GM12878 (cell line): ENCODE data around the gene POLA1. TPM values are rescaled to one million over a fixed set of nuclear protein-coding genes. Genes with fewer than 3 reads are reported as not detected.

Experiments
- ATAC-seq: fragments of 200-7000 bp; cut with Tn5 transposase; 3 replicates; pipeline ENCODE4 v1.9.1; 2020; ENCODE audit warnings: mild to moderate bottlenecking, moderate library complexity
- BruUV-seq: library from RNA; stranded (reverse); fragments of 400-500 nt; replicated peaks from 2 replicates; lab custom pipeline; 2021; lab: Mats Ljungman, UMichigan
- CTCF ChIA-PET: fragments of 300-600 bp; sonication (Branson Sonifier 250); formaldehyde crosslinking; extraction: SDS; loops from one replicate; lab custom pipeline; 2021; ENCODE audit warnings: inconsistent platforms; lab: Yijun Ruan, JAX
- POLR2A ChIA-PET: fragments of 350-600 bp; formaldehyde crosslinking; extraction: SDS; loops from one replicate; lab custom pipeline; 2021; ENCODE audit warnings: inconsistent platforms; lab: Charles Lee
- RAD21 ChIA-PET: fragments of 300-600 bp; sonication (Branson Sonifier 250); formaldehyde crosslinking; loops from one replicate; lab custom pipeline; 2023; ENCODE audit warnings: antibody characterized with exemption; ENCODE audit not compliant: unreplicated experiment; lab: Charles Lee
- SMC1A ChIA-PET: fragments of 300-600 bp; sonication (Branson Sonifier 250); formaldehyde crosslinking; loops from one replicate; lab custom pipeline; 2023; ENCODE audit not compliant: unreplicated experiment, uncharacterized antibody; lab: Charles Lee
- DNase-seq: peaks from one replicate; pipeline ENCODE4 v3.0.0-alpha.2; 2011; ENCODE audit warnings: low read depth, low spot score
- FAIRE-seq: peaks from 3 replicates; lab custom pipeline; 2011; peaks lifted over from hg19 to GRCh38; lab: Jason Lieb, UNC
- H2AFZ ChIP-seq: 2 replicates; pipeline ENCODE4 v1.6.0; 2011; ENCODE audit warnings: low read depth, low read length, control low read depth; ENCODE audit not compliant: control insufficient read depth
- H3K27ac ChIP-seq: 2 replicates; pipeline ENCODE4 v1.5.1; 2011; ENCODE audit warnings: control low read depth; ENCODE audit not compliant: control insufficient read depth, insufficient read depth
- H3K27me3 ChIP-seq, 2 experiments: replicated peaks in 1 of 2; 2 replicates each; pipeline versions ENCODE4 v1.6.0 to v1.6.1; 2011; ENCODE audit warnings: low read length in 1 of 2; ENCODE audit not compliant: control insufficient read depth in 2 of 2, insufficient read depth in 2 of 2
- H3K36me3 ChIP-seq, 2 experiments: 2 replicates each; pipeline ENCODE4 v1.5.1; 2011; ENCODE audit warnings: low read length in 1 of 2; ENCODE audit not compliant: control insufficient read depth in 2 of 2, insufficient read depth in 2 of 2
- H3K4me1 ChIP-seq: 2 replicates; pipeline ENCODE4 v1.6.1; 2011; ENCODE audit warnings: mild to moderate bottlenecking, low read length, moderate library complexity, mixed read lengths; ENCODE audit not compliant: control insufficient read depth, insufficient read depth
- H3K4me2 ChIP-seq: 2 replicates; pipeline ENCODE4 v1.6.0; 2011; ENCODE audit warnings: control low read depth; ENCODE audit not compliant: control insufficient read depth, insufficient read depth
- H3K4me3 ChIP-seq: fragments of 200-600 bp; sonication (generic); 2 replicates; pipeline ENCODE4 v1.5.1; 2016
- H3K79me2 ChIP-seq: 2 replicates; pipeline ENCODE4 v1.6.0; 2011; ENCODE audit warnings: low read length; ENCODE audit not compliant: control insufficient read depth, insufficient read depth
- H3K9ac ChIP-seq: 2 replicates; pipeline ENCODE4 v1.8.0; 2011; ENCODE audit warnings: low read length, control low read depth, mixed read lengths; ENCODE audit not compliant: control insufficient read depth, insufficient read depth
- H3K9me3 ChIP-seq: replicated peaks from 3 replicates; pipeline ENCODE4 v1.5.1; 2011; ENCODE audit warnings: mild to moderate bottlenecking, low read length; ENCODE audit not compliant: control insufficient read depth, insufficient read depth
- H4K20me1 ChIP-seq: 2 replicates; pipeline ENCODE4 v1.6.0; 2011; ENCODE audit not compliant: control insufficient read depth, insufficient read depth
- BHLHE40 ChIP-seq, 2 experiments: fragments of 450-650 bp in 1 of 2; IDR thresholded peaks; 2 replicates each; pipeline ENCODE4 v1.6.1; 2011 to 2017; ENCODE audit warnings: low read depth in 2 of 2, borderline replicate concordance in 1 of 2, improper control_type of control experiment in 1 of 2, low read length in 1 of 2, mild to moderate bottlenecking in 1 of 2
- ETV6 ChIP-seq, 2 experiments: fragments of 450-650 bp in 1 of 2; IDR thresholded peaks in 1 of 2; conservative IDR thresholded peaks in 1 of 2; 2 replicates each; pipeline ENCODE4 v1.6.1; 2014; ENCODE audit warnings: antibody characterized with exemption in 1 of 2, borderline replicate concordance in 1 of 2, low read depth in 1 of 2, mild to moderate bottlenecking in 1 of 2, moderate library complexity in 1 of 2
- KLF5 ChIP-seq: fragments of 450-650 bp; IDR thresholded peaks from 2 replicates; pipeline ENCODE4 v1.6.1; 2014; ENCODE audit warnings: mild to moderate bottlenecking; ENCODE audit not compliant: partially characterized antibody
- MYC ChIP-seq: IDR thresholded peaks from 2 replicates; pipeline ENCODE4 v1.6.1; 2011; ENCODE audit warnings: mild to moderate bottlenecking, low read length, moderate library complexity, inconsistent platforms; ENCODE audit not compliant: insufficient read depth, insufficient replicate concordance, insufficient read length, severe bottlenecking
- PAX8 ChIP-seq: fragments of 450-650 bp; IDR thresholded peaks from 2 replicates; pipeline ENCODE4 v1.6.1; 2017; ENCODE audit warnings: mild to moderate bottlenecking, moderate library complexity
- STAT3 ChIP-seq: IDR thresholded peaks from 2 replicates; pipeline ENCODE4 v1.6.1; 2011; ENCODE audit warnings: low read depth, low read length, improper control_type of control experiment
- WGBS: methylation state at CpG from one replicate; pipeline ENCODE4 v1.1.6; 2016; ENCODE audit warnings: low lambda C conversion rate; ENCODE audit not compliant: insufficient replicate concordance, insufficient coverage; ENCODE audit errors: missing lambda C conversion rate; 5-methylcytosine and 5-hydroxymethylcytosine counted together
- in situ Hi-C: fragments of 300-500 bp; cut with MboI; formaldehyde crosslinking; loops from 9 replicates; pipeline ENCODE4 v1.14.3; 2018; ENCODE audit warnings: mixed read lengths
- intact Hi-C: fragments of 100-400 bp; cut with micrococcal nuclease; formaldehyde crosslinking; loops from one replicate; pipeline ENCODE4 v1.14.2; 2022; ENCODE audit not compliant: unreplicated experiment
- polyA plus RNA-seq, 11 experiments: library from polyadenylated mRNA; depleted of rRNA in 4 of 11; unstranded in 6 of 11; stranded (reverse) in 5 of 11; fragments of >200 nt; fragmentation: Nextera tagmentation in 4 of 11; fragmentation: Illumina TruSeq in 1 of 11; extraction: Ambion mirVana in 4 of 11; extraction: Trizol in 1 of 11; gene quantifications; 1 replicate in 1 of 11; 2 replicates in 10 of 11; pipeline versions ENCODE4 v1.2.1 to v1.2.3, GENCODE V29; 2011 to 2016; ENCODE audit warnings: inconsistent platforms in 2 of 11, missing spikeins in 2 of 11, low read depth in 1 of 11
- total RNA-seq, 4 experiments: library from RNA; depleted of rRNA in 3 of 4; stranded (reverse); fragments of >200 nt in 3 of 4; fragmentation: Illumina TruSeq in 1 of 4; extraction: Trizol in 1 of 4; gene quantifications; 2 replicates each; pipeline versions ENCODE4 v1.2.1 to v1.2.3, GENCODE V29; 2013 to 2021

The POLA1 gene
- total and polyA plus RNA-seq, 10 of the 15 experiments (the other 5 are each of a cell fraction or from before 2014, with no cell fraction given), result 6.5 to 34.7 (median 24.8) TPM

DNA sequence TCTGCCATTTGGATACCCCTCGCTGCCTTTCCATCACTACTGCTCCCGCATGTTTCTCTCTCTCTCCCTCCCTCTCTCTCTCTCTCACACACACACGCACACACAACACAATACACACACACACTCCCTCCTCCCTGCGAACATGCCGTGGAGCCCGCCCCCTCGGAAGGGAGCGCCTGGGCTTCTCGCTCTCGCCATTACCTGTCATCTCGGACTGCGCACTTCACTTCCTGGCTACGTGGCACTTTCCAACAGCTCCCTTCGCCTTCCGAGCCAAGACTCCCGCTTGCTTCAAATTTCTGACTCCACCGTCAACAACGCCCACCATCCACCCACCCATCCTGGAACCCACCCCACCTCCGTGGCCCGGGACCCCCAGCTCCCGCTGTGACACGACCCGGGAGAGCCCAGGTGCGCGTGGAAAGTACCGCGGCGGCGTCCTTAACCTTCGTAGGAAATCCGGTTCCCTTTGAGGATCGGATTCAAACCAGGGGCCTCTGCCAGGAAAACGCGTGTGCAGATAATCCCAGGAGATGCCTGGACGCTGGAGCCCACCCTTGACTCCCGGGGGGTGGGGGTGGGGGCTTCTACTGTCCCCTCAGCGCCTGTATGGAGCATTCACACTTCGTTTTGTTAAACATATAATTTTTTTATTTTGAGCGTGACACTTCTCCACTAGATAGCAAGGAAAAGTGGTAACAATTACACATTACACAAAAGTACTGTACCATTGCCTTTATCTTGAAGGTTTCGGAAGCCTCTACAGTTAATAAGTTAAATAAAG lies 309.5 kb downstream of the POLA1 start:
- in situ Hi-C loops (no loop called here), intact Hi-C loops (no loop called here)
- Histone ChIP-seq H3K27ac (no peak overlapping the region), H3K9ac (no peak overlapping the region), H3K9me3 (no peaks in the 10 kb centered on the region), H2AFZ (no peak overlapping the region), H3K36me3 (no peaks in the 10 kb centered on the region), H3K79me2 (no peaks in the 10 kb centered on the region), H3K4me2 (no peak overlapping the region), H3K27me3 (peaks cover 0 to 3% of the 10 kb centered on the region in 2 experiments; a peak in 1 of 4 replicates), H4K20me1 (no peaks in the 10 kb centered on the region), H3K4me1 (no peaks in the 10 kb centered on the region), H3K4me3 (no peak overlapping the region)
- TF ChIP-seq KLF5 (no peak), STAT3 (no peak), ETV6 (conservative IDR thresholded peaks at IDR 0.05 in 1 of 2, IDR thresholded peaks at IDR 0.05 in 1 of 2; ENCODE audit: borderline replicate concordance in 1 of 2, low read depth in 1 of 2) (no peak), MYC (no peak), PAX8 (no peak), BHLHE40 (IDR thresholded peaks at IDR 0.05; ENCODE audit: borderline replicate concordance in 1 of 2, low read depth in 2 of 2, low read length in 1 of 2) (no peak)
- ChIA-PET CTCF (interaction anchor here (1.0 kb wide), 1 partner anchor 165 kb away, joined by 3 read pairs; no protein-coding TSS in a partner anchor), POLR2A (no interaction called here), RAD21 (no interaction called here), SMC1A (no interaction called here)
- FAIRE-seq, result no peak
- no peak for ATAC-seq
- no TSS peak for BruUV-seq
- no peak for DNase-seq
- 29% methylated on average over 21 of the region's 40 CpGs for WGBS
